Right lobe of liver (tissue), 4 donors: ENCODE measurements around the gene SNX8.

ENCODE experiments used
- CTCF ChIP-seq, 4 donors: fragments of 200-600 bp in 3 of 4; fragments of 450-650 bp in 1 of 4; IDR thresholded peaks; one replicate each; pipeline versions ENCODE4 v1.5.1 to v1.8.0; 2016 to 2022; ENCODE audit warnings: antibody characterized with exemption in 4 of 4, mild to moderate bottlenecking in 2 of 4
- POLR2A ChIP-seq: fragments of 450-650 bp; IDR thresholded peaks from one replicate; pipeline ENCODE4 v1.6.1; 2017; ENCODE audit warnings: antibody characterized with exemption, mild to moderate bottlenecking
- donor health status: DM: no; HTN: no; CAD: no.
- donor health status: DM: no; HTN: no; CAD: no.
- donor health status: DM: no; HTN: yes; CAD: no.

- TF ChIP-seq CTCF (IDR thresholded peaks at IDR 0.05) (no peak), POLR2A (no peak)
Measured at GRCh38 chr7:2295936-2296620, 18.2 kb downstream of the SNX8 start.
